22Rv1 (cell line): ENCODE measurements around the gene KIAA1671.

Experiments used
- CTCF ChIP-seq: fragments of 450-650 bp; IDR thresholded peaks from 2 replicates; pipeline ENCODE4 v1.5.1; 2017; ENCODE audit warnings: mild to moderate bottlenecking
- ZFX ChIP-seq: fragments of 450-650 bp; IDR thresholded peaks from 2 replicates; pipeline ENCODE4 v1.6.1; 2017; ENCODE audit warnings: antibody characterized with exemption, borderline replicate concordance

DNA sequence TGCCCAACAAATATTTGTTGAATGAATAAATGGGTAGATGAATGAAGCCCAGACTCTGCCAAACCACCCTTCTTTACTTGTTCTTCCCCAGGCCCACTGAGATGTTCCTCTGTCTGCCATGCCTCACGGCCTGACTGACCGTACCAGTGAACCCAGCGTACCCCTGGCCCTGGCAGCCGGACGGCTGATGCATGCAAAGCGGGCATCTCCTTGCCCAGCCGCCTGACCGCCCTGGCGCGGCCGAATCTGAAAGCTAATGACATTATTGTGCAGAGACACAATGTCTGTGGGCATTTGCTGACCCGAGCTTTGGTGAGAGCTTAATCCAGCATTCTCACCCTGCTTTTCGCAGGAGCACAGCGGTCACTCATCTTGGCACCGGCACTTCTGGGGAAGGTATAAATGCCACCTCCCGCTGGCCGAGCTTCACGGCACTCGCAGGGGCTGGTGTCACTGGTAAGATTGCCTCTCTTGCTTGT is 266.7 kb downstream of the KIAA1671 start, which contains the start of gene CRYBB2:
- TF ChIP-seq CTCF: no peak
- TF ChIP-seq ZFX: no peak
